GM19463 (cell line): ENCODE measurements around the gene PFKFB4.
"Not testable (repeated sequence)": the region's sequence is repeated elsewhere in the genome, so short reads cannot be mapped to it uniquely, and the experiment has no call there.

Experiments used
- ATAC-seq: cut with Tn5 transposase; IDR thresholded peaks from one replicate; pipeline ENCODE4 v1.9.1; 2021; ENCODE audit warnings: mild to moderate bottlenecking, moderate library complexity; ENCODE audit not compliant: unreplicated experiment

Gene PFKFB4

GRCh38 chr3:48535578-48535977, 21.0 kb downstream of the PFKFB4 start:
- no peak for ATAC-seq

GRCh38 chr3:48532977-48533337, 23.6 kb downstream of the PFKFB4 start:
- no peak for ATAC-seq

DNA sequence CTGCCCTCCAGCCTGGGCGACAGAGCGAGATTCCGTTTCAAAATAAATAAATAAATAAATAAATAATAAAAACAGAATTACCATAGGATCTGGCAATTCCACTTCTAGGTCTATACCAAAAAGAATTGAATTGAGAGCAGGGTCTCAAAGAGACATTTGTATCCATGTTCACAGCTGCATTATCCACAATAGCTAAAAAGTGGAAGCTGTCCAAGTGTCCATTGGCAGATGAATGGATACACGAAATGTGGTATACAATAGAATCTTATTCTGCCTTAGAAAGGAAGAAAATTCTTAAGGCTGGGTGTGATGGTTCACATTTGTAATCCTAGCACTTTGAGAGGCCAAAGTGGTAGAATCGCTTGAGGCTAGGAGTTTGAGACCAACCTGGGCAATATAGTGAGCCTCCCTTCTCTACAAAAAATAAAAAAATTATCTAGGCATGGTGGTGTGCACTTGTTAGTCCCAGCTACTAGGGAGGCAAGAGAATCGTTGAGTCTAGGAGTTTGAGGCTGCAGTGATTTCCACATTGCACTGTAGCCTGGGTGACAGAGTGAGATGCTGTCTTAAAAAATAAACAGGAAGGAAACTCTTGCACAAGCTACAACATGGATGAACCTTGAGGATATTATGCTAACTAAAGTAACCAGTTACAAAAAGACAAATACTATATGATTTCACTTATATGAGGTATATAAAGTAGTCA, 24.2 kb downstream of the PFKFB4 start:
- no peak for ATAC-seq

GRCh38 chr3:48530701-48531100, 25.9 kb downstream of the PFKFB4 start:
- ATAC-seq: not testable (repeated sequence)

DNA sequence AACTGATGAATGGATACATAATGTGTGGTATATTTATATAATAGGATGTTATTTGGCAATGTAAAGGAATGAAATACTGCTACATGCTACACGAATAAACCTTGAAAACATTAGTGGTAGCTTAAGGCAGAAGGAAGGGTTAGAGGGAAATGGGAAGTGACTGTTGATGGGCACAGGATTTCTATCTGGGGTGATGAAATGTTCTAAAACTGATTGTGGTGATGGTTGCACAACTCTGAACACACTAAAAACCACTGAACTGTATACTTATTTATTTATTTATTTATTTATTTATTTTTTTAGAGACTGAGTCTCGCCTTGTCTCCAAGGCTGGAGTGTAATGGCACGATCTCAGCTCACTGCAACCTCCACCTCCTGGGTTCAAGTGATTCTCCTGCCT, 27.8 kb downstream of the PFKFB4 start:
- ATAC-seq: no peak

DNA sequence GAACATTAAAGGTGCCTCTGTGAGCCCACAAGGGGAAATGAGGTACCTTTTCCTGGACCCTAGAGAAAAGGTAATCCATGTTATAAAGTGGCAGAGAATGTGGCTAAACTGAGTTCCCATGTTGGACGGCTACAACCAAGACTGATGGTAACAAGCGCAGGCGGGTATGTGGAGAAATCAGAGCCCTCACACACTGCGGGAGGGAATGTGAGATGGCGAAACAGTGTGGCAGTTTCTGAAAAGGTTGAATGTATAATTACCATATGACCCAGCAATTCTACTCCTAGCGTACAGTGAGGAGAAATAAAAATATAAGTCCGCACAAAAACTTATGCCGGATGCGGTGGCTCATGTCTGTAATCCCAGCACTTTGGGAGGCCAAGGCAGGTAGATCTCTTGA, 28.6 kb downstream of the PFKFB4 start:
- no peak for ATAC-seq

- ATAC-seq: no peak
Observed at GRCh38 chr3:48524970-48525369, 31.6 kb downstream of the PFKFB4 start.

GRCh38 chr3:48521635-48522034, 35.0 kb downstream of the PFKFB4 start:
- ATAC-seq: no peak

DNA sequence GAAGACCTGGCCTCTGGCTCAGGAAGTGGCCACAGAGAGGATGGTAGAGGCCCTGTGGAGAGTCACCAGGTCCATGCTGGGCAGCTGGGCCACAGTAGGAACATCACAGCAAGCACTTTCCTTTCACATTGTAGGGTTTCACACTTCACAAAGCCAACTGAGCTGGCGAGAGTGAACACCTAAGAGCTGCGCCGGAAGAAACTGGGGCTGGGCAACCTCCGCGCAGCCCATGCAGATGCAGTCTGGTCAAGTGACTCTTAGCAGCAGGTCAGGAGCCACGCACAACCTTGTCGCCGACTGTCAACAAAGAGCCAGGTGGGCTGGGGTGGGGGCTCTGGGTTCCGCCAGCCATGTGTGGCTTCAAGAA, 37.3 kb downstream of the PFKFB4 start:
- no peak for ATAC-seq

DNA sequence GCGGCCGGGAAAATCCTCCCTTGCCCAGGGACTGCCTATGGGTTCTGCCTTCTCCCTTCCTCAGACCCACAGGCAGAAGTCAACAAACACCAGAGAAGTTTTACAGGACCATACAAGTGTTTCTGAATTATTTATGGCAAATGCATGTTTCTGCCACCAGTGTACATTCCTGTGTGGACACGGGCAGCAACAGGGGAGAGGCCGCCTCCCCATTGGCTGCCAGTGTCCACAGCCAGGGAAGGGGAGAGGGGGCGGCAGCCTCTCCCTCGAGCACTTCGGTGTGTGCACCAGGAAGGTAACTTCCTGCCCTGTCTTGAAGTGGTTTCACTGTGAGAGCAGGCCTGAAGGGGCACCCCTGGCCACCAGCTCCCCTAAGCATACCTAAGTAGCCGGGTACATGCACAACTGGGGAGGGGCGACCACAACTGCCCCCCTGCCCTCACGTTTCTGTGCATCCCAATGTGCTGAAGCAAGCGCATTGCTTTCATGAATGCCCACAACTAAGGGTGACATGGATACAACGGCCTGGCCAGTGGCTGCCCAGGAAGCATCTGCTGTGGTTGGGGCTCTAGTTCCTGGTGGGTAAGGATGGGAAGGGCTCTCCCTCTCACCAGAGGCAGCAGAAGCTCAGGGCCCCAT, 37.8 kb downstream of the PFKFB4 start:
- no peak for ATAC-seq

DNA sequence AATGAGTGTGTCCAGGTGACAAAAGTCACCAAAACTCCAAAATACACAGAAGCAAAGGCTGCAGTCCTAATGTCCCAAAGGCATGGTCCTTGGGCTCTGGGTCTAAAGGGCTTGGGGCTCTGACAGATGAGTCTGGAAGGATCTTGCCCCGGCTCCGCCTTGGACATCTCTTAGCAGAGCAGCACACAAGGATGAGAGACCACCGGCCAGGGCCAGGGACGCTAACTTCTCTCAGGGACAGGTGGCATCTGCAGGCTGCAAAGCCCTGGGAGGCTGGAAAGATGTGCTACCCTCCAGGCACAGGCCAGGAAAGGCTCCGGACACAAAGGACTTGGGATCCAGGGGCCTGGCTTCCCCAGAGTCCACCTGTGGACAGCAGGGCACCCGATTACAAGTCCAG, 38.5 kb downstream of the PFKFB4 start:
- no peak for ATAC-seq

DNA sequence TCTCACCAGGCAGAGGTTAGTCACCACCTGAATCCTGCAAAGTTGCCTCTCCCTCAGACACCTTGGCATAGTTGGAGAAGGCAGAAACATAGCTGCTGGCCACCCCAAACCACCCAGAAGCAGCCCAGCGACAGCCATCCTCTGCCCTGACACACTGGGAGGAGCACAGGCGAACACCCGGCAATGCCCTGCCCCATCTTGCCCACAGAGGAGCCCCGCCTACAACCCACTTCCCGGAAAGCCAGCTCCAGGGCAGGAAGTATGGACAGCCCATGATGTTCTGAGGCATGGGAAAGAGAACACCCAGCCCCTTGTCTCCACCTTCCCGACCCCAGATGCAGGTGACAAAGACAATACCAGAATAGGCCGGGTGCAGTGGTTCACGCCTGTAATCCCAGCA, 40.0 kb downstream of the PFKFB4 start:
- no peak for ATAC-seq

DNA sequence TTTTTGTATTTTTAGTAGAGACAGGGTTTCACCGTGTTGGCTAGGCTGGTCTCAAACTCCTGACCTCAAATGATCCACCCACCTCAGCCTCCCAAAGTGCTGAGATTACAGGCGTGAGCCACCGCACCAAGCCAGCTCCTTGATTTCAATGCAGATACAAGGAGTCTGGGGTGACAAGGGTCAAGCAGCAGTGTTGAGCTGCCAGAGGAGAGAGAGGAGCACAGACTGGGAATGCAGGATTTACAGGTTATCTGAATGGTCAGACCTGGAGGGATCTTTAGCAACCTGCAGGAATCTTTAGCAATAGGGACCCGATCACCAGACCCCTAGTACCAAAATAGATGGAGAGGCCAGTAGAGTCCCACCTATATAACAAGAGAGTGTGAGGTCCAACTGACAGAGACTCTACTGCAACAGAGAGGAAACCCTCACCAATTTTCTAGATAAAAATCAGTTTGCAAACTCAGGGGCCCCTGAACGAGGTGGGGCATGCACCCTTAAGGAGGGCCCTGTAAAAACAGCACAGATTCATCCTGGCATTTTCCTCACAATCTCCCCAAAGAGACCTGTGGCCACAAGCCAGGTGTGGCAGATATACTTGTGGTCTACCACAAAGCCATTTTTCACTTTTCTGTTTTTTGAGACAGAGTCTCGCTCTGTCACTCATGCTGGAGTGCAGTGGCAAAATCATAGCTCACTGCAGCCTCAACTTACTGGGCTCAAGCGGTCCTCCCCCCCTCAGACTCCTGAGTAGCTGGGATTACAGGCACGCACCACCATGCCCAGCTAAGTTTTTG, 42.0 kb downstream of the PFKFB4 start:
- ATAC-seq: no peak

DNA sequence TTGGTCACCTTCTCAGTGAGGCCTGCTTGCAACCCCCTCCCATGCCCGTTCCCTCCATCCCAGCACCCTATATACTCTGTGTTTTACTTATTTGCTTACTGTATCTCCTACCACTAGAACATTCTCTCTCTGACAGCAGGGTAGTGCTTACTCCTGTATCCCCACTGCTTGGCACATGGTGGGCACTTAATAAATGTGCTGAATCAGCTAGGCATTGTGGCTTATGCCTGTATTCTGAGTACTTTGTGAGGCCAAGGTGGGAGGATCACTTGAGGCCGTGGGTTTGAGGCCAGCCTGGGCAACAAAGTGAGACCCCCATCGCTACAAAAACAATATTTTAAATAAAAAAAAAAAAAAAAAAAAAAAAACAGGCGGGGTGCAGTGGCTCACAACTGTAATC, 45.1 kb downstream of the PFKFB4 start:
- no peak for ATAC-seq

DNA sequence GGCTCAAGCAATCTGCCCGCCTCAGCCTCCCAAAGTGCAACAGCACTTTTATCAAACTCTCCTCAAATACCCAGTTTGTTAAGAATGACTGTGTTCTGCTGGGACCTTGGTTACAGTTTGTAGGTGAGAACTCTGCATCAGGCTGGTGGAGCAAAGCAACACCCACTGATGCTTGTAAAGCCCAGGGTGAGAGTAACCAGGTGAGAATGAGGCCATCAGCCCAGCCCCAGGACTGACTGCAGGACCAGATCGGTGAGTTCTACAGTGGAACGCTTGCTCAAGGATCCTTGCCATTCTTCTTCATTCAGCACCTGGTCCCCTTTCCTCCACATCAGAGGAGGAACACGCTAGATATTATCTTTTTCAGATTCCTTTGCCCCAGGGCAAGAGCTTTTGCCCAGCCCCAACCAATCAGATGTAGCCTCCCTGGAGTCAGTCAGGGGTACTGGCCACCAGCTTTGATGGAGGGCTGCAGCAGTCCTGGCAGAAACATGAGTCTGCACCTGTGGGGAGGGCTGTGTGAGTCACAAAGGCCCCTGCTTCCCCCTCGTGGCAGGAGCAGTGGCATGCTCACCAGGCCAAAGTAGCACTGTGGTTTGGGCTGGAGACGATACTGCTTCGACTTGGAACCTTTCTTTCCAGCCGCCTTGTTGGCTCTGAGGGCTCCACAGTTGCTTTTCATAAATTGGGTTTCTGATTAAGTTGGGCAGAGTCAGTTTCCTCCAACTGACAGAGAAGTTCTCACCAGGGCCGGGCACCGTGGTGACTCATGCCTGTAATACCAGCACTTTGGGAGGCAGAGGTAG, 49.1 kb downstream of the PFKFB4 start:
- peak; percentile 68 for ATAC-seq

DNA sequence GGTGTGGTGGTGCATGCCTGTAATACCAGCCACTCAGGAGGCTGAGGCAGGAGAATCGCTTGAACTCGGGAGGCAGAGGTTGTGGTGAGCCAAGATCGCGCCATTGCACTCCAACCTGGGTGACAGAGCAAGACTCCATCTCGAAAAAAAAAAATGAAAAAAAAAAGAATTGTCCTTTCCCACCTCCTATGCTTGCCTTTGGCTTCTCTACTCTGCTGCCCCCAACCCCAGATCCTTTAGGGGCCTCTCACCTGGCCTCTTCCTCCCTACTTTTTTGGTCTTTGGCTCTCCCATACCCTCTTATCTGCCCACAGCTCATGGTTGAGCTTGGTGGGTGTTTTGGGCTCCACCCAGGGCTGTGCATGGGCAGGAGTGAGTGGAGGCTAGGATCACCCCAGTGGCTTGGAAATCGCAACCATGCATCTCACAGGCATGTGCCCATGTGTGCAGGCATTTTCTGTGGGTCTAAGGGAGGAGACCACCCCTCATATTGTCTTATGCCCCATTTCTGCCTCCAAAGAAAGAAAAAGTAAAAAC, 50.6 kb downstream of the PFKFB4 start:
- ATAC-seq: no peak

GRCh38 chr3:48505146-48505545, 51.5 kb downstream of the PFKFB4 start:
- no peak for ATAC-seq

DNA sequence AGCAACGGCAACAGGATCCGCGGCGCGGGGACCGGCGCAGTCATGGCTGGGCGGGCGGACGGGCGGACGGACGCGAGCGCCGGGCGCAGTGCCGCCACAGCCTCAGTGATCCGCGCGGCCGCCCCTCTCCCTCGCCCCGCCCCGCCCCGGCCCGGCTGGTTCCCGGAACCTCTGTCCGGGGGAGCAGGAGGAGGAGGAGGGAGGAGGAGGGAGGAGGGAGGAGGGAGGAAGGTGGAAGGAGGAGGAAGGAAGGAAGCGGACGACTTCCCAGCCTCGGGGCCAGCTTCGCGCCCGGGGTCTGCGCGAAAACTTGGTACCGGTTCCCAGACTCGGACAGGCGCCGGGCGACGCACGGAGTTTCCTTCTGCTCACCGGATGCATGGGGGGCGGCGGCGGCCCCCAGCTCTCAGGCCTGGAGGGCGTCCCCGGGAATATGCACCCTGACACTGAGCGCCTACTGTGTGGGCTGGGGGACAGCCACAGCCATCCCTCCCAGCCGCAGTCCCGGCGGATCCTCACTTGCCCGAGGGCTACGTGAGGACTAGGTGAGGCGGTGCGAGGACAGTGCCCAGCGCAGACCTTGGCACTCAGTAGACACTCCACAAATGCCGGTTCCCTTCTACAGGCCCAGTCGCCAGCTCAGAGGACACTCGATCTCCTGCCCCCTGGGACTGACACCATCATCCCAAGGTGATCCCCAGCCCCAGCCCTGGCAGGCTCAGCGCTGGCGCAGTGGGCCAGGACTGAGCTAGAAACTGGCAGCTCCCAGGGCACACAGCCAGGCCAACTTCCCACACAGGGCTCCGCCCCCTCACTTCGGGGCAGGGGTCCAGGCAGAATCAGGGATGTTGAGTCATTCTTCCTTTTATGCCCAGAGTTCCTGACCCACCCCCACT, 52.3 kb downstream of the PFKFB4 start, which contains the start of gene SHISA5:
Gene SHISA5, minus strand, starts transcription at position 124 of the 896 bp plus-strand sequence. Its CDS starts 80 bp downstream, at position 44.
- peak; percentile 60 for ATAC-seq

DNA sequence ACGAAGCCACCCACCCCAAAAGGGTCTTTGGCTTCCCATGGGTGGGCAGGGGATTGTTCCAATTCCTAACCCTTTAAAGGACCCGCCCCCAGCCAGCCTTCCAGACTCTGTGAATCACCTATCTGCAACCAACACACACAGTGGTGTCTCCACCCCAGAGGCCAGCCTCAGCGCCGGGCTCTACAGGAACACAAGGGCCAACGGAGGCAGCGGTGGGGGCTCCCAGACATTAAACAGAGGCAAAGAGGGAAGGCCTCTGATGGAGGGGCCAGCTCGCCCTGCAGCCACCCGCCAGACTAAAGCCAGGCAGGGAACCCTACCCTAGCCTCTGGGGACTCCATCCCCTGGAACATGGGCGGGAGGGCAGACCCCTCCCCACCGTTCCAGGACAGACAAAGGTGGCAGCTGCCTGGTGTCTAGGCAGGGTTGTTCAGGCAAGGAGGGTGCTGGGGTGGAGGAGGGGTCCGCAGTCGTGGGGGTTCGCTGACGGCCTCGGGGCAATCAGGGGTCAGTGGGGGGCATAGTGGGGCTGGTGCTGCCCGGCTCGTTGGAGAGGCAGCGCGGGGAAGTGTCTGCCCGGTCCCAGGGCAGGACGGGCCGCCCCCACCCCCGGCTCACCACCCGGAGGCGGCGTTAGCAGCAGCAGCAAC, 53.1 kb downstream of the PFKFB4 start:
- ATAC-seq: no peak
